ENCODE data around the gene TRPV4. TPM values are rescaled to one million over a fixed set of nuclear protein-coding genes. Genes with fewer than 3 reads are reported as not detected.

TRPV4 gene
- total RNA-seq, 1 experiment from 2014 or later: 2.4 TPM

- Histone ChIP-seq H3K4me3 (ENCODE audit: low read length) (no peak overlapping the region), H3K36me3 (ENCODE audit: low read depth, low read length) (no peaks in the 10 kb centered on the region), H3K9me3 (ENCODE audit: low read length) (no peaks in the 10 kb centered on the region), H4K20me1 (ENCODE audit: low read length) (no peaks in the 10 kb centered on the region), H3K4me2 (ENCODE audit: low read length) (no peak overlapping the region), H3K27ac (ENCODE audit: low read length) (no peak overlapping the region), H3K4me1 (ENCODE audit: insufficient read depth, low read length) (no peaks in the 10 kb centered on the region), H3F3A (ENCODE audit: low read length, unreplicated experiment) (no peaks in the 10 kb centered on the region), H3K27me3 (ENCODE audit: low read length) (no peaks in the 10 kb centered on the region), H3K79me2 (ENCODE audit: low read length) (no peaks in the 10 kb centered on the region), H3K9me2 (replicated peaks; ENCODE audit: low read length) (no peaks in the 10 kb centered on the region), H3K9ac (ENCODE audit: low read length) (no peak overlapping the region), H2AFZ (ENCODE audit: low read length) (no peak overlapping the region)
- ChIA-PET CTCF (interaction anchor here (0.6 kb wide), 1 partner anchor 601 kb away, joined by 3 read pairs; no protein-coding TSS in a partner anchor), POLR2A (ENCODE audit: unreplicated experiment) (no interaction called here)
- DNase-seq (no peak), ATAC-seq (no peak)
- TF ChIP-seq EZH2 (IDR thresholded peaks at IDR 0.05; ENCODE audit: low read length, unreplicated experiment) (no peak), EZH2phosphoT487 (IDR thresholded peaks at IDR 0.05; ENCODE audit: borderline replicate concordance, low read length) (no peak), CTCF (conservative IDR thresholded peaks at IDR 0.05; ENCODE audit: low read depth, low read length) (no peak)
- no TSS peak for BruUV-seq (replicated peaks)
- intact Hi-C loops (cut with micrococcal nuclease): no loop called here
Measured at GRCh38 chr12:109738209-109738608, 95.0 kb downstream of the TRPV4 start.

- POLR2A ChIA-PET (ENCODE audit: unreplicated experiment): no interaction called here
- BruUV-seq (replicated peaks): no TSS peak
- CTCF ChIA-PET: no interaction called here
Measured at GRCh38 chr12:109737631-109738030, 95.6 kb downstream of the TRPV4 start.

GRCh38 chr12:109737126-109737525 is 96.1 kb downstream of the TRPV4 start:
- H3K4me1 ChIP-seq (ENCODE audit: insufficient read depth, low read length): no peaks in the 10 kb centered on the region
- BruUV-seq (replicated peaks): no TSS peak
- H3F3A ChIP-seq (ENCODE audit: low read length, unreplicated experiment): no peaks in the 10 kb centered on the region
- H3K9me3 ChIP-seq (ENCODE audit: low read length): no peaks in the 10 kb centered on the region
- no peak for DNase-seq
- H3K27me3 ChIP-seq (ENCODE audit: low read length): no peaks in the 10 kb centered on the region
- H3K36me3 ChIP-seq (ENCODE audit: low read depth, low read length): no peaks in the 10 kb centered on the region
- ChIA-PET CTCF (no interaction called here), POLR2A (ENCODE audit: unreplicated experiment) (no interaction called here)
- H4K20me1 ChIP-seq (ENCODE audit: low read length): no peaks in the 10 kb centered on the region
- no peak for ATAC-seq
- H3K9me2 ChIP-seq (replicated peaks; ENCODE audit: low read length): no peaks in the 10 kb centered on the region
- no peak overlapping the region for H3K27ac ChIP-seq (ENCODE audit: low read length)
- no peak overlapping the region for H3K9ac ChIP-seq (ENCODE audit: low read length)
- H3K4me3 ChIP-seq (ENCODE audit: low read length): no peak overlapping the region
- H2AFZ ChIP-seq (ENCODE audit: low read length): no peak overlapping the region
- TF ChIP-seq EZH2phosphoT487 (IDR thresholded peaks at IDR 0.05; ENCODE audit: borderline replicate concordance, low read length): no peak
- no peak for TF ChIP-seq CTCF (conservative IDR thresholded peaks at IDR 0.05; ENCODE audit: low read depth, low read length)
- TF ChIP-seq EZH2 (IDR thresholded peaks at IDR 0.05; ENCODE audit: low read length, unreplicated experiment): no peak
- intact Hi-C loops (cut with micrococcal nuclease): no loop called here
- no peak overlapping the region for H3K4me2 ChIP-seq (ENCODE audit: low read length)
- H3K79me2 ChIP-seq (ENCODE audit: low read length): no peaks in the 10 kb centered on the region

More at GRCh38 chr12:109737631-109738030, 95.6 kb downstream of the TRPV4 start:
- Histone ChIP-seq H3F3A (ENCODE audit: low read length, unreplicated experiment) (no peaks in the 10 kb centered on the region), H3K36me3 (ENCODE audit: low read depth, low read length) (no peaks in the 10 kb centered on the region), H3K4me1 (ENCODE audit: insufficient read depth, low read length) (no peaks in the 10 kb centered on the region), H3K9me3 (ENCODE audit: low read length) (no peaks in the 10 kb centered on the region), H3K4me3 (ENCODE audit: low read length) (no peak overlapping the region), H3K27me3 (ENCODE audit: low read length) (no peaks in the 10 kb centered on the region), H4K20me1 (ENCODE audit: low read length) (no peaks in the 10 kb centered on the region), H2AFZ (ENCODE audit: low read length) (no peak overlapping the region), H3K79me2 (ENCODE audit: low read length) (no peaks in the 10 kb centered on the region), H3K27ac (ENCODE audit: low read length) (no peak overlapping the region), H3K9ac (ENCODE audit: low read length) (no peak overlapping the region), H3K4me2 (ENCODE audit: low read length) (no peak overlapping the region), H3K9me2 (replicated peaks; ENCODE audit: low read length) (no peaks in the 10 kb centered on the region)
- TF ChIP-seq CTCF (conservative IDR thresholded peaks at IDR 0.05; ENCODE audit: low read depth, low read length) (no peak), EZH2phosphoT487 (IDR thresholded peaks at IDR 0.05; ENCODE audit: borderline replicate concordance, low read length) (no peak), EZH2 (IDR thresholded peaks at IDR 0.05; ENCODE audit: low read length, unreplicated experiment) (no peak)
- intact Hi-C loops (cut with micrococcal nuclease): no loop called here
- no peak for ATAC-seq
- no peak for DNase-seq

Measured in PC-3 (cell line).